CD14-positive monocyte (primary cell): ENCODE measurements around the gene OSBPL2. TPM values are rescaled to one million over a fixed set of nuclear protein-coding genes. Genes with fewer than 3 reads are reported as not detected.

Source experiments
- DNase-seq, 3 donors: peaks; one replicate each; pipeline ENCODE4 v3.0.0-alpha.2; 2011 to 2022
- H2AFZ ChIP-seq: 2 replicates; pipeline ENCODE4 v1.6.0; 2012; ENCODE audit warnings: mild to moderate bottlenecking, low read depth, low read length, inconsistent platforms; ENCODE audit not compliant: insufficient read depth, poor library complexity, severe bottlenecking
- H3K27ac ChIP-seq, 2 donors: 1 replicate in 1 of 2; 2 replicates in 1 of 2; pipeline ENCODE4 v1.5.1; 2012 to 2013; ENCODE audit warnings: low read length in 2 of 2, control low read depth in 1 of 2, inconsistent platforms in 1 of 2, low read depth in 1 of 2, mild to moderate bottlenecking in 1 of 2
- H3K27me3 ChIP-seq, 2 donors: one replicate each; pipeline versions ENCODE4 v1.6.0 to v1.6.1; 2011 to 2013; ENCODE audit warnings: low read length in 2 of 2; ENCODE audit not compliant: control insufficient read depth in 2 of 2, insufficient read depth in 2 of 2
- H3K36me3 ChIP-seq, 2 donors: replicated peaks in 1 of 2; 1 replicate in 1 of 2; 2 replicates in 1 of 2; pipeline versions ENCODE4 v1.5.1 to v1.6.1; 2012 to 2013; ENCODE audit warnings: low read length in 2 of 2, control low read depth in 1 of 2, inconsistent platforms in 1 of 2, mild to moderate bottlenecking in 1 of 2; ENCODE audit not compliant: insufficient read depth in 2 of 2, control insufficient read depth in 1 of 2
- H3K4me1 ChIP-seq, 2 donors: 1 replicate in 1 of 2; 2 replicates in 1 of 2; pipeline versions ENCODE4 v1.5.1 to v1.6.1; 2012 to 2013; ENCODE audit warnings: low read length in 2 of 2, control low read depth in 1 of 2, inconsistent platforms in 1 of 2, mild to moderate bottlenecking in 1 of 2, moderate library complexity in 1 of 2; ENCODE audit not compliant: insufficient read depth in 2 of 2, control insufficient read depth in 1 of 2
- H3K4me2 ChIP-seq: replicated peaks from 2 replicates; pipeline ENCODE3; 2012; ENCODE audit warnings: low read length, moderate library complexity, mild to moderate bottlenecking; ENCODE audit not compliant: poor library complexity, severe bottlenecking; ENCODE audit errors: extremely low read depth
- H3K4me3 ChIP-seq, 3 experiments: fragments of 200-600 bp in 1 of 3; sonication (generic) in 1 of 3; replicated peaks in 1 of 3; 1 replicate in 2 of 3; 2 replicates in 1 of 3; pipeline ENCODE4 v1.5.1; 2011 to 2013; ENCODE audit warnings: low read length in 3 of 3, mild to moderate bottlenecking in 3 of 3, control low read depth in 2 of 3, low read depth in 2 of 3, inconsistent platforms in 1 of 3, moderate library complexity in 1 of 3
- H3K79me2 ChIP-seq: 2 replicates; pipeline ENCODE4 v1.6.0; 2012; ENCODE audit warnings: mild to moderate bottlenecking, control low read depth, inconsistent platforms, low read length, moderate library complexity; ENCODE audit not compliant: insufficient read depth
- H3K9ac ChIP-seq: 2 replicates; pipeline ENCODE4 v1.6.0; 2017; ENCODE audit warnings: low read length, mild to moderate bottlenecking; ENCODE audit not compliant: insufficient read depth, poor library complexity, severe bottlenecking
- H3K9me3 ChIP-seq, 2 donors: replicated peaks in 1 of 2; 1 replicate in 1 of 2; 2 replicates in 1 of 2; pipeline versions ENCODE4 v1.5.1 to v1.6.1; 2012 to 2013; ENCODE audit warnings: low read length in 2 of 2, control low read depth in 1 of 2; ENCODE audit not compliant: control insufficient read depth in 1 of 2, insufficient read depth in 1 of 2
- H4K20me1 ChIP-seq: 2 replicates; pipeline ENCODE4 v1.6.0; 2012; ENCODE audit warnings: mild to moderate bottlenecking, low read length, control low read depth, moderate library complexity; ENCODE audit not compliant: insufficient read depth
- H3K27ac Mint-ChIP-seq, 7 donors: one replicate each; pipeline ENCODE4 v1.8.0; 2020; ENCODE audit warnings: mild to moderate bottlenecking in 7 of 7, mixed read lengths in 7 of 7, moderate library complexity in 6 of 7, inconsistent platforms in 2 of 7
- H3K27me3 Mint-ChIP-seq, 3 donors: one replicate each; pipeline ENCODE4 v1.8.0; 2021 to 2022; ENCODE audit warnings: low read depth in 3 of 3, mild to moderate bottlenecking in 3 of 3, mixed read lengths in 3 of 3, moderate library complexity in 3 of 3, inconsistent platforms in 1 of 3
- H3K36me3 Mint-ChIP-seq, 2 donors: one replicate each; pipeline ENCODE4 v1.8.0; 2020; ENCODE audit warnings: mixed read lengths in 2 of 2, inconsistent platforms in 1 of 2, mild to moderate bottlenecking in 1 of 2
- H3K4me1 Mint-ChIP-seq: one replicate; pipeline ENCODE4 v1.8.0; 2020; ENCODE audit warnings: mild to moderate bottlenecking, mixed read lengths
- H3K4me3 Mint-ChIP-seq, 2 donors: one replicate each; pipeline ENCODE4 v1.8.0; 2020; ENCODE audit warnings: mild to moderate bottlenecking in 2 of 2, mixed read lengths in 2 of 2, moderate library complexity in 1 of 2
- H3K9me3 Mint-ChIP-seq, 7 donors: one replicate each; pipeline ENCODE4 v1.8.0; 2020 to 2022; ENCODE audit warnings: mixed read lengths in 7 of 7, mild to moderate bottlenecking in 6 of 7, moderate library complexity in 6 of 7, inconsistent platforms in 2 of 7
- CTCF ChIP-seq: fragments of 200-600 bp; IDR thresholded peaks from one replicate; pipeline ENCODE4 v1.8.0; 2022; ENCODE audit warnings: antibody characterized with exemption, mild to moderate bottlenecking
- WGBS: methylation state at CpG from one replicate; pipeline ENCODE4 v1.1.5; 2013; ENCODE audit warnings: missing lambda C conversion rate; ENCODE audit not compliant: insufficient coverage; 5-methylcytosine and 5-hydroxymethylcytosine counted together
- intact Hi-C, 2 donors: fragments of 100-400 bp; cut with micrococcal nuclease; formaldehyde crosslinking; loops; one replicate each; pipeline versions ENCODE4 v1.15.0 to v1.15.1; 2023
- polyA plus RNA-seq, 3 donors: library from polyadenylated mRNA; depleted of rRNA in 1 of 3; unstranded in 2 of 3; stranded (reverse) in 1 of 3; fragments of 300-500 nt in 2 of 3; fragments of >200 nt in 1 of 3; fragmentation: Illumina TruSeq in 2 of 3; gene quantifications; 1 replicate in 2 of 3; 2 replicates in 1 of 3; pipeline ENCODE4 v1.2.3, GENCODE V29; 2012 to 2021

The OSBPL2 gene
- polyA plus RNA-seq, 3 donors: 12.9 to 29.1 (median 17.9) TPM

GRCh38 chr20:62280303-62280702 lies 42.0 kb downstream of the OSBPL2 start:
- Histone ChIP-seq H3K27ac (no peak overlapping the region), H3K9ac (no peak overlapping the region), H2AFZ (no peak overlapping the region), H3K9me3 (no peaks in the 10 kb centered on the region), H3K4me1 (no peaks in the 10 kb centered on the region), H3K36me3 (peaks cover 83 to 99% of the 10 kb centered on the region in 2 donors), H4K20me1 (peaks cover 17% of the 10 kb centered on the region), H3K4me3 (no peak overlapping the region), H3K79me2 (no peaks in the 10 kb centered on the region), H3K27me3 (no peaks in the 10 kb centered on the region), H3K4me2 (no peak overlapping the region)
- no peak for TF ChIP-seq CTCF
- Mint-ChIP-seq H3K36me3 (peaks cover 85 to 97% of the 10 kb centered on the region in 2 donors), H3K9me3 (no peaks in the 10 kb centered on the region), H3K27me3 (peaks cover 0 to 2% (median 0%) of the 10 kb centered on the region in 3 donors), H3K4me1 (no peaks in the 10 kb centered on the region), H3K4me3 (no peak overlapping the region), H3K27ac (peak overlapping the region in 1 of 7 donors; percentile 11)
- DNase-seq: no peak
- WGBS: 100% methylated on average over 2 of the region's 4 CpGs
- intact Hi-C loops: no loop called here

GRCh38 chr20:62281161-62281933 lies 43.0 kb downstream of the OSBPL2 start:
- H3K36me3 Mint-ChIP-seq: peaks cover 89 to 98% of the 10 kb centered on the region in 2 donors
- H3K4me3 Mint-ChIP-seq: no peak overlapping the region
- H3K27me3 Mint-ChIP-seq: peaks cover 0 to 2% (median 0%) of the 10 kb centered on the region in 3 donors
- DNase-seq: no peak
- intact Hi-C loops: no loop called here
- Histone ChIP-seq H3K9me3 (no peaks in the 10 kb centered on the region), H3K79me2 (no peaks in the 10 kb centered on the region), H3K27me3 (no peaks in the 10 kb centered on the region), H3K4me1 (no peaks in the 10 kb centered on the region), H3K9ac (no peak overlapping the region), H4K20me1 (peaks cover 7% of the 10 kb centered on the region), H3K4me3 (no peak overlapping the region), H3K4me2 (no peak overlapping the region), H3K36me3 (peaks cover 87 to 99% of the 10 kb centered on the region in 2 donors), H3K27ac (no peak overlapping the region), H2AFZ (no peak overlapping the region)
- peaks cover 0 to 2% (median 0%) of the 10 kb centered on the region in 7 donors for H3K9me3 Mint-ChIP-seq
- no peak for TF ChIP-seq CTCF
- WGBS: 98% methylated on average over 29 of the region's 31 CpGs
- no peaks in the 10 kb centered on the region for H3K4me1 Mint-ChIP-seq
- H3K27ac Mint-ChIP-seq: no peak overlapping the region
